ENCODE data around the gene RNASE4.

Gene RNASE4

DNA sequence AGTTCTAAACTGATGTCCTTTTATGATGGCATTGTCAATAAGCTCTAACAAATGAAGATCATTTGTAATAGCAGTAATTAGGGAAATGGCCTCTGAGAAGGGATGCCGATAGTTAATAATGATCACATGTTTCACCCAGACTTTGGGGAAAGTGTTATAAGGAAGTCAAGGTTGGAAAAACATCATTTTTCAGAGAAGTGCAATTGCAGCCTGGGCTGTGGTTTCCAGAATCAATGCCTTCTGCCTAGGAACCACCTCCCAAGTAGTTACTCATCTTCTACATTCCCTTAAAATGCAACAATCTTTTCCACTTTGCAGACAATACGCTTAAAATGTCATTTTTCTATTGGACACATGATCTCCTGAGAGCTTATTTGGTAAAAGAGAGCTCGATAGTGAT lies 62.2 kb downstream of the RNASE4 start:
- no peak for DNase-seq

DNA sequence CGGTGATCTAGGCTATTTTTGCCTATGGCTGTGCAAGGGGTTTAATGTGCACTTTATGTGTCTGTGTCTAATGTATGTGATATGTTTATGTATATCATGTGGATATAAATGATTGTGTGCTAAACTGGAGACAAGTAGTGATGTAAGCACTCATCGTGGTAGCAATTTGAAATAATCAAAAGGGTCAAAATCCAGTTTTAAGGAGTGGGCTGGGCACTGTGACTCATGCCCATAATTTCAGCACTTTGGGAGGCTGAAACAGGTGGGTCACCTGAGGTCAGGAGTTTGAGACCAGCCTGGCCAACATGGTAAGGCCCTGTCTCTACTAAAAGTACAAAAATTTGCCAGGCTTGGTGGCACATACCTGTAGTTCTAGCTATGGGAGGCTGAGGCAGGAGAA lies 64.1 kb downstream of the RNASE4 start:
- DNase-seq: no peak

DNA sequence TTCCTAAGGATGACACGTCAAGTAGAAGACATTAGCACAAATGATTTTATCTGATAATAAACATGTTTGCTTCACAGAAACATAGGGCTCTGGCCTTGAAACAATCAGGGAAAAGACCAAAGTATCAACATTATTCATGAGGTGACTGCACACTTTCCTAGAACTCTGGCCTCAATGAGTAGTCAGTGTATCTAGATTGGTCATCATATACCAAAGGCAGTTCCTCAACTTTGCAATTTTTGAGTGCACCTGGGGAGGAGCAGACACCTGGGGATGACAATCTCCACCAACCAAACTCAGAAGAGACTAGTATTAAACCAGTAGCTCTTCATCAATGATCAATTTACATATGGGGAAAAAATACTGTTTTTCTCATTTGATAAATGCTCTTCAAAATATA lies 65.8 kb downstream of the RNASE4 start:
- no peak for DNase-seq

Measured in fibroblast of skin of right quadriceps (primary cell).